Parathyroid adenoma (tissue), 2 donors: Measurements from ENCODE around the gene OGDH.
A peak's percentile ranks its signal among the peaks of the same experiment; 100 is the strongest.

ENCODE experiments used
- H2AFZ ChIP-seq: fragments of 300-600 bp; sonication (generic); one replicate; pipeline ENCODE4 v1.7.0; 2017; ENCODE audit warnings: antibody characterized with exemption, mild to moderate bottlenecking
- H3K27ac ChIP-seq: fragments of 300-600 bp; sonication (generic); one replicate; pipeline ENCODE4 v1.7.0; 2017
- H3K27me3 ChIP-seq: fragments of 300-600 bp; sonication (generic); one replicate; pipeline ENCODE4 v1.7.0; 2017; ENCODE audit warnings: low read length; ENCODE audit not compliant: control insufficient read depth, insufficient read depth
- H3K36me3 ChIP-seq: fragments of 300-600 bp; sonication (generic); one replicate; pipeline ENCODE4 v1.7.0; 2017; ENCODE audit warnings: low read length; ENCODE audit not compliant: control insufficient read depth, insufficient read depth
- H3K4me1 ChIP-seq: fragments of 300-600 bp; sonication (generic); one replicate; pipeline ENCODE4 v1.7.0; 2017; ENCODE audit warnings: control low read depth
- H3K4me2 ChIP-seq: fragments of 300-600 bp; sonication (generic); one replicate; pipeline ENCODE4 v1.7.0; 2017; ENCODE audit warnings: low read length
- H3K4me3 ChIP-seq: fragments of 300-600 bp; sonication (generic); one replicate; pipeline ENCODE4 v1.7.0; 2017; ENCODE audit warnings: low read depth, low read length
- H3K79me2 ChIP-seq: fragments of 300-600 bp; sonication (generic); one replicate; pipeline ENCODE4 v1.7.0; 2017; ENCODE audit warnings: control low read depth
- H3K9ac ChIP-seq: fragments of 300-600 bp; sonication (generic); one replicate; pipeline ENCODE4 v1.7.0; 2017; ENCODE audit warnings: mild to moderate bottlenecking
- H3K9me3 ChIP-seq: fragments of 300-600 bp; sonication (generic); one replicate; pipeline ENCODE4 v1.7.0; 2017; ENCODE audit warnings: low read length; ENCODE audit not compliant: control insufficient read depth
- TF ChIP-seq, protein P1 (sequence below): fragments of 300-600 bp; sonication (generic); IDR thresholded peaks from one replicate; pipeline ENCODE4 v1.7.0; 2017; ENCODE audit warnings: antibody characterized with exemption, mild to moderate bottlenecking
- donor health status: primary hyperparathyroidism.

Gene OGDH

DNA sequence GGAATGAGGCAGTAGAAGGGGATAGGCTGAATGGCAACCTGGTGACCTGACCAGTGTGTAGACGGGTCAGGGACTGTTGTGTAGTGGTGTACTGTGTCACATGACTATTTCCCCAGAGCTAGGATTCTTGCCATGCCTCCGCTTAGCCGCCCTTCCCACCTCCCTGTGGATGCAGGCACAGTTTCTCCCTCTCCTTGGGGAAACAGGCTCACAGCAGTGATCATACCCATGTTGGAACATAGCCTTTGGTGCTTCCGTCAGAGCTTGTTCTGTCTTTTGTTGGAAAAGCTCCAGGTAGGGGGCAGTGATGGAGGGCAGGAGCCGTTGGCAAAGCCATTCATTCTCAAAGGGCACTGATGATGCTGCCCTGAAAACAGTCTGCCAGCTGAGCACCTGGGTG lies 44.3 kb downstream of the OGDH start:
- H3K9me3 ChIP-seq = no peaks in the 10 kb centered on the region
- no peak overlapping the region for H3K9ac ChIP-seq
- TF ChIP-seq, protein P1, sequence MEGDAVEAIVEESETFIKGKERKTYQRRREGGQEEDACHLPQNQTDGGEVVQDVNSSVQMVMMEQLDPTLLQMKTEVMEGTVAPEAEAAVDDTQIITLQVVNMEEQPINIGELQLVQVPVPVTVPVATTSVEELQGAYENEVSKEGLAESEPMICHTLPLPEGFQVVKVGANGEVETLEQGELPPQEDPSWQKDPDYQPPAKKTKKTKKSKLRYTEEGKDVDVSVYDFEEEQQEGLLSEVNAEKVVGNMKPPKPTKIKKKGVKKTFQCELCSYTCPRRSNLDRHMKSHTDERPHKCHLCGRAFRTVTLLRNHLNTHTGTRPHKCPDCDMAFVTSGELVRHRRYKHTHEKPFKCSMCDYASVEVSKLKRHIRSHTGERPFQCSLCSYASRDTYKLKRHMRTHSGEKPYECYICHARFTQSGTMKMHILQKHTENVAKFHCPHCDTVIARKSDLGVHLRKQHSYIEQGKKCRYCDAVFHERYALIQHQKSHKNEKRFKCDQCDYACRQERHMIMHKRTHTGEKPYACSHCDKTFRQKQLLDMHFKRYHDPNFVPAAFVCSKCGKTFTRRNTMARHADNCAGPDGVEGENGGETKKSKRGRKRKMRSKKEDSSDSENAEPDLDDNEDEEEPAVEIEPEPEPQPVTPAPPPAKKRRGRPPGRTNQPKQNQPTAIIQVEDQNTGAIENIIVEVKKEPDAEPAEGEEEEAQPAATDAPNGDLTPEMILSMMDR = no peak
- H3K27me3 ChIP-seq = no peaks in the 10 kb centered on the region
- no peak overlapping the region for H2AFZ ChIP-seq
- no peak overlapping the region for H3K4me2 ChIP-seq
- H3K4me1 ChIP-seq = peaks cover 39% of the 10 kb centered on the region
- H3K27ac ChIP-seq = peak overlapping the region; percentile 76
- H3K79me2 ChIP-seq = peaks cover 12% of the 10 kb centered on the region
- H3K36me3 ChIP-seq = no peaks in the 10 kb centered on the region
- H3K4me3 ChIP-seq = no peak overlapping the region

DNA sequence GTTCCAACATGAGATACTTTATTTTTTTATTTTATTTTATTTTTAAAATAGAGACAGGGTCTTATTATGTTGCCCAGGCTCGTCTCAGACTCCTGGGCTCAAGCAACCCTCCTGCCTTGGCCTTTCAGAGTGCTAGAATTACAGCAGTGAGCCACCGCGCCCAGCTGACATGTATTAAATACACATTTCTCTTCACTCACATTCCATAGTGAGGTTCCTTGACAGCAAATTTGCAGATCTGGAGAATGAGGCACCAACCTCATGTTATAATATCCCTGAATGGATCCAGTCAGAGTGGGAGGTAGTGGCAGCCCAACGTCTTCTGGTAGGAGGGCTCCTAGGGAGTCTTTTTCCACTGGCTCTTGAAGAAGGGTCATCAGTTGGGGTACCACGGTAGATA lies 46.1 kb downstream of the OGDH start:
- no peak overlapping the region for H3K27ac ChIP-seq
- H3K36me3 ChIP-seq = no peaks in the 10 kb centered on the region

DNA sequence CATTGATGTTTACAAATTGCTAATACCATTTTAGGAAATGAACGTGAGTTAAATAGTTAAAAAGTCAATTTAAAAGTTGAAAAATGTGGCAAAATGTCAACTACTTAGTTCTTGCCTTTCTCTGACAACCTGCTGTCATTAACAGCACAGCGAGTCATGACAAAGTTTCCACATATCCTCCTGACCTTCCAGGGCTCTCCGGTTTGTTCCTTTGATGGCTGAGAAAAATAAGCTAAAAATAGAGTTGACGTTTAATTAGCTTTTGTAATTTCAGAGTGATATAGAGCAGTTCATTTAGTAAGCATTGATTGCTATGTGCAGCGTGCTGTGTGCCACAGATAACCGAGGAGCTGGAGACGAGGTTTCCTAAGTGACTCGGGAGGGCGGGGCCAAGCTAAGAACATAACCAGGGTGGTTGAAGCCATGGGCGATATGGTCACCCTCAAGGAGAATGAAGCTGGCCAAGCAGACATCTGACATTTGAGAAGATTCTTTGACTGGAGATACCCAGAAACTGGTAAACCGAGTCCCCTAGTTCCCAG lies 47.9 kb downstream of the OGDH start:
- no peak overlapping the region for H3K4me2 ChIP-seq
- TF ChIP-seq, protein P1 = no peak
- no peaks in the 10 kb centered on the region for H3K36me3 ChIP-seq
- H3K4me3 ChIP-seq = no peak overlapping the region
- H2AFZ ChIP-seq = no peak overlapping the region
- no peaks in the 10 kb centered on the region for H3K79me2 ChIP-seq
- H3K27me3 ChIP-seq = no peaks in the 10 kb centered on the region
- no peaks in the 10 kb centered on the region for H3K9me3 ChIP-seq
- no peak overlapping the region for H3K27ac ChIP-seq
- H3K4me1 ChIP-seq = peaks cover 10% of the 10 kb centered on the region
- no peak overlapping the region for H3K9ac ChIP-seq

More for the DNA sequence above, 46.1 kb downstream of the OGDH start:
- H2AFZ ChIP-seq = no peak overlapping the region
- H3K9me3 ChIP-seq = no peaks in the 10 kb centered on the region
- H3K4me3 ChIP-seq = no peak overlapping the region
- H3K4me1 ChIP-seq = peaks cover 23% of the 10 kb centered on the region
- H3K79me2 ChIP-seq = peaks cover 3% of the 10 kb centered on the region
- H3K9ac ChIP-seq = no peak overlapping the region
- H3K4me2 ChIP-seq = no peak overlapping the region
- TF ChIP-seq, protein P1 = no peak
- no peaks in the 10 kb centered on the region for H3K27me3 ChIP-seq

DNA sequence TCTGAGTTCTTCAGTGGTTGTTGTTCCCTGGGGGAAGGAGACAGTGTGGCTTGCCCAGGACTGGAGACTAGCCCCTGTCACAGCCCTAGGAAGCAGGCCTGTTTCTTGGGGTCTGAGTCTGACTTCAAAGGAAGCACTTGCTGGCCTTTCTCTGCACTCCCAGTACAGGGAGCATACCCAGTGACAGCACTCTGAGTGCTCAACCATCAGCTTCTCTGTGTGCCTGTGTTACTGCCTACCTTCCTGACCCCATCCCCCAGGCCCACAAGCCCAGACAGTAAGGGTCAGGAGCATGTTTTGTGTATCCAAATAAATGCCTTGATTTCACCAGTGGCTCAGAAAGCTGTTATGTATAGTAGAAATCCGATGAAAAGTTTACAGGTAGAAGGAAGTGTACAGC lies 48.9 kb downstream of the OGDH start:
- H3K4me2 ChIP-seq = no peak overlapping the region
- H3K36me3 ChIP-seq = no peaks in the 10 kb centered on the region
- H3K27ac ChIP-seq = no peak overlapping the region
- peaks cover 3% of the 10 kb centered on the region for H3K79me2 ChIP-seq
- H3K4me1 ChIP-seq = peaks cover 7% of the 10 kb centered on the region
- H3K27me3 ChIP-seq = no peaks in the 10 kb centered on the region
- H2AFZ ChIP-seq = no peak overlapping the region
- H3K4me3 ChIP-seq = no peak overlapping the region
- H3K9ac ChIP-seq = no peak overlapping the region
- H3K9me3 ChIP-seq = no peaks in the 10 kb centered on the region
- TF ChIP-seq, protein P1 = no peak

DNA sequence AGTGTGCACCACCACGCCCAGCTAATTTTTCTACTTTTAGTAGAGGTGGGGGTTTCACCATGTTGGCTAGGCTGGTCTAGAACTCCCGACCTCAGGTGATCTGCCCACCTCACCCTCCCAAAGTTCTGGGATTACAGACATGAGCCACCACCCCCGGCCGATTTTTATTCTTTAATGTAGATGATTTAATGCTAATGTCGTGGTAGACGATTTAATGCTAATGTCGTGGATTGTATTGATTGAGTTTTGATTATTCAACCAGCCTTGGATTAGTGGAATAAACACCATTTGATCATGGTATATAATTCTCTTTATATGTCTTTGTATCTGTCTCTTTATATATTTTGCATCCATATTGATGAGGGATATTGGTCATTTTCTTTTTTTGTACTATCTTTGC lies 52.6 kb downstream of the OGDH start:
- Histone ChIP-seq H3K9ac (no peak overlapping the region), H3K4me3 (no peak overlapping the region), H3K27me3 (no peaks in the 10 kb centered on the region), H3K36me3 (no peaks in the 10 kb centered on the region), H2AFZ (no peak overlapping the region), H3K4me1 (no peaks in the 10 kb centered on the region), H3K9me3 (no peaks in the 10 kb centered on the region), H3K27ac (no peak overlapping the region), H3K4me2 (no peak overlapping the region), H3K79me2 (peaks cover 24% of the 10 kb centered on the region)
- TF ChIP-seq, protein P1 = no peak
